ENCODE data around the gene SLC22A23.

SLC22A23 gene

DNA sequence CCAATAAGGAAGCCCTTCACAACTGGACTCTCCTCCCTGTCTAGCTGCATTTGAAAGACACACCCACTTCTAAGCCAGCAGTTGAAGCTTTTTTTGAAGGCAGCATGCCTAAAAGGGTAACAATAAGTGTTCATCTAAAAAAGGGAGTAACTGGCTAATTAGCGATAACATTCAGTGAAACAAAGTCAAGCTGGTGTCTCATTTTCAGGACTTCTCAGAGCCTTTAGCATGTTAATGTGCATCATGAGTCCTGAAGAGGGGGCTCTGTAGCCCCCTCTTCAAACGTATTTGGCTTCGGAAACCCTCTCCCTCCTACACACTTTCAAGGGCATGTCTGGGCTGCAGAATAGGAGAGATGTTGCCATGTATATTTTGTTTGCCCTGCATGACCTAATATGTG, 28.1 kb downstream of the SLC22A23 start:
- no peak overlapping the region for H3K27ac ChIP-seq
- TF ChIP-seq, protein P1, sequence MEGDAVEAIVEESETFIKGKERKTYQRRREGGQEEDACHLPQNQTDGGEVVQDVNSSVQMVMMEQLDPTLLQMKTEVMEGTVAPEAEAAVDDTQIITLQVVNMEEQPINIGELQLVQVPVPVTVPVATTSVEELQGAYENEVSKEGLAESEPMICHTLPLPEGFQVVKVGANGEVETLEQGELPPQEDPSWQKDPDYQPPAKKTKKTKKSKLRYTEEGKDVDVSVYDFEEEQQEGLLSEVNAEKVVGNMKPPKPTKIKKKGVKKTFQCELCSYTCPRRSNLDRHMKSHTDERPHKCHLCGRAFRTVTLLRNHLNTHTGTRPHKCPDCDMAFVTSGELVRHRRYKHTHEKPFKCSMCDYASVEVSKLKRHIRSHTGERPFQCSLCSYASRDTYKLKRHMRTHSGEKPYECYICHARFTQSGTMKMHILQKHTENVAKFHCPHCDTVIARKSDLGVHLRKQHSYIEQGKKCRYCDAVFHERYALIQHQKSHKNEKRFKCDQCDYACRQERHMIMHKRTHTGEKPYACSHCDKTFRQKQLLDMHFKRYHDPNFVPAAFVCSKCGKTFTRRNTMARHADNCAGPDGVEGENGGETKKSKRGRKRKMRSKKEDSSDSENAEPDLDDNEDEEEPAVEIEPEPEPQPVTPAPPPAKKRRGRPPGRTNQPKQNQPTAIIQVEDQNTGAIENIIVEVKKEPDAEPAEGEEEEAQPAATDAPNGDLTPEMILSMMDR (conservative IDR thresholded peaks at IDR 0.05), result no peak

DNA sequence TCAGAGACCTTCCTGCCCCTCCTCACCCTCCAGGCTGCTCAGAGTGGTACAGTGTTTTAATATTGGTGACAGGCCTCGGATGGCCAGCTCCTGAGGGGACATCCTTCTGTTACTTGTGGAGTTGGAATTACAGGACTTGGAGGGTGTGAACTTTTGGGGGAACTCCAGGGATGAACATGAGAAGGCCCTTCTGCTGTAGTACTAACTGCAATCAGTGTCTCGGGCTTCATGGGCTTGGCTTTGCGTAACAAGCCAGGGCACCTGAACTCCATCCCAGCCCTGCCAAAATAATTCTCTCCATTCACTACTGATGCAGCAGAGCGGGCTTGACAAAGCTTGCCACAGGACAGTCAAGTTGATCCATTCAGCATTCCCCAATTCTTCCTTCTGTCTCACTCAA, 28.6 kb downstream of the SLC22A23 start:
- H3K27ac ChIP-seq, result no peak overlapping the region
- TF ChIP-seq, protein P1 (conservative IDR thresholded peaks at IDR 0.05), result no peak

DNA sequence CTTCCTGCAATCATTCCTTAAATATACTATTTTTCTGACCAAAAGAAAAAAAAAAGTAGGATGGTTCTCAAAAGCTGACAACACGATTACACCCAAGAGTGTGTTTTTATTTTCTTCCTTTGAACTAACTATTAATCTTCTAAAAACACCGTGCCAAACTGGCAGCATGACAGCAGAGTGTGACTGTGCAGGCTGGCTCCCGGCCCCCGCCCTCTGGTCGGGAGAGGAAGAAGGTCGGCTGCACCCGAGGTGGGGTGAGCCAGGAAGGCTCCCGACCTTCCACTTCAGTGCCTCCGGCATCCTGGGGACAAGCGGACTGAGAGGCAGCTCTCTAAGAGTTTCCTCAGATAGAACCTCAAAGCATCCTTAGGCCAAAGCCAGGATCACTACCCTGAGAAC, 29.2 kb downstream of the SLC22A23 start:
- TF ChIP-seq, protein P1 (conservative IDR thresholded peaks at IDR 0.05), result no peak
- no peak overlapping the region for H3K27ac ChIP-seq

DNA sequence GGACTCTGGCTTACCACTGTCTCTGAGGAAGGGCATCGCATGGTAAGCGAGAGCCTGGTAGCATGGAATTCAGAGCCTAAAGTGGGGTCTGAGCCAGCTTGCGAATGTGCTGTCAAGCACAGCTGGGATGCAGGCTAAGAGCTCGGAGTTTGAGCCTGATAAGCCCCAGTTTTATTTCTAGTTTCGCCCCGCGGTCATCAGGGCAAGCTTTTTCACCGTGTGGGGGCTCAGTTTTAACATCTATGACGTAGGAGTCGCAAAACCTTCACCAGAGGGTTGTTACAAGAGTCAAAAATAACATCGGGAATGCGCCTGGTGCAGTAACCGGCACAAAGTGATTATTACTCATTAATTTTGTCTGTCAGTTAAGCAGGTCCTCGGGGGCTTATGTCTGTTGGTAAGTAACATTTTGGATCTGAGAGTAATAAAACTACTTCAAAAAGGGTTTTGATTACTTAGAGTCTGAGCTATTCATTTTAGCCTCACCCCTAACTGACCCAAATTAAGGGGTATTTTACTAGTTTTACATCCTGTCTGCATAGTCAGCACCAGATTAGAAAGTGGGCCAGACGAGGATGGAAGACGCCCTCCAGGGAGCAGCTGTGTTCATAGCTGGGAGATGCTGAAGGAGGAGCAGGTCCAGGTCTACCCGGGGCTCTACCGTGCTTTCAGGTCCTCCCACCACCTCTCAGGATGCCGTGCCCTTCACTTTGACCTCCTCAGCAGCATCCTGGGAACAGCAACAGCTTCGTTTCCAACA, 29.7 kb downstream of the SLC22A23 start:
- no peak overlapping the region for H3K27ac ChIP-seq
- TF ChIP-seq, protein P1 (conservative IDR thresholded peaks at IDR 0.05), result no peak

DNA sequence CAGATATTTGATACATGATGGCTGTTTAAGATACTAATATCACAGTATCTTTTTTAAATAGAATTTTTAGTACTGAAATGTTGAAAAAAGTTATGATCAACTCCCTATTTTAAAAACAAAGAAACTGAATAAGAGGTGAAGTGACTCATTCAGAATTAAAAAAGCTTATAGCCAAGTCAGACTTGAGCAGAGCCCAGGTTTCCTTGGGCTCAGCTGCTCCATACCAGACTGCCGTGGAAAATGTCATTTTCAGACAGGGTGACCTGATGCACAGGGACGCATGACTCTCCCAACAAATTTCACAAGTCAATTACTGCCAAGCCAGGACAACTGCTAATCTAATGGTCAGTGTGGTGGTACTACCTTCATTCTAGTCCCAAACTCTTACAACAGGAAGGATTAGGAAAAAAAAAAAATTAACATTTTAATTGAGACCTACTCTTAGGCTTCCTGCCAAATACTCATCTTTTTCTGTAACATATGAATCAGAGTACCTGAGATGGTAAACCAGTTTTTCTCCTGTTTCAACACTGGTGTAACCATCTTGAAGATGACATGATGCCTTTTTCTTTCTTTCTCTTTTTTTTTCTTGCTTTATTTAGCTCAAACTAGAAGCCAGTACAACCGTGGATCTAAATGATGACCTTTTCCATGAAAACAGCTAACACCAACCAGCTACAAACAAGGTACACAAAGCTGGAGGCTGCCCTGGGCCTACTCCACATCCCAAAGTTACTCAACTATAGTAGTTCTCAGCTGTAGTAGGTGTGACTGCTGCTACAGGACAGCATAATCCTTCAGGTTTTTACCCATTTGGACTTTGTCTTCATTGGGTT, 30.5 kb downstream of the SLC22A23 start:
- TF ChIP-seq, protein P1 (conservative IDR thresholded peaks at IDR 0.05), result no peak
- H3K27ac ChIP-seq, result no peak overlapping the region

DNA sequence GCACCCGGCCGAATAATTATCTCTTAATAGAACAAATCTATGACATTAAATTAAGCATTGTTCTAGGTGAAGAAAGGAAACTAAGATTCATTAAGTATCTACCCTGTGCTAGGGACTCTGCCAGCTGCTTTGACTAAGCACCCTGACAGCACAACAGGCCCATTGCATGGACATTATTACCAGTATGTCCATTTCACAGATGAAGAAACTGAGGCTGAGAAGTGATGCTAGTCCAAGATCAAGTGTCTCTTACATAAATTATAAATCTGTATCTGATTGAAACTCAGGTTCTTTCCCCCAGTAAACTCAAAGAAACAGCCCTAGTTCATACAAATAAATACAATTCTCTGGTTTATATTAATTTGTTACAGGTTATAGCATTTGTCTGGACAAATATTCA, 31.3 kb downstream of the SLC22A23 start:
- H3K27ac ChIP-seq, result no peak overlapping the region
- TF ChIP-seq, protein P1 (conservative IDR thresholded peaks at IDR 0.05), result no peak

DNA sequence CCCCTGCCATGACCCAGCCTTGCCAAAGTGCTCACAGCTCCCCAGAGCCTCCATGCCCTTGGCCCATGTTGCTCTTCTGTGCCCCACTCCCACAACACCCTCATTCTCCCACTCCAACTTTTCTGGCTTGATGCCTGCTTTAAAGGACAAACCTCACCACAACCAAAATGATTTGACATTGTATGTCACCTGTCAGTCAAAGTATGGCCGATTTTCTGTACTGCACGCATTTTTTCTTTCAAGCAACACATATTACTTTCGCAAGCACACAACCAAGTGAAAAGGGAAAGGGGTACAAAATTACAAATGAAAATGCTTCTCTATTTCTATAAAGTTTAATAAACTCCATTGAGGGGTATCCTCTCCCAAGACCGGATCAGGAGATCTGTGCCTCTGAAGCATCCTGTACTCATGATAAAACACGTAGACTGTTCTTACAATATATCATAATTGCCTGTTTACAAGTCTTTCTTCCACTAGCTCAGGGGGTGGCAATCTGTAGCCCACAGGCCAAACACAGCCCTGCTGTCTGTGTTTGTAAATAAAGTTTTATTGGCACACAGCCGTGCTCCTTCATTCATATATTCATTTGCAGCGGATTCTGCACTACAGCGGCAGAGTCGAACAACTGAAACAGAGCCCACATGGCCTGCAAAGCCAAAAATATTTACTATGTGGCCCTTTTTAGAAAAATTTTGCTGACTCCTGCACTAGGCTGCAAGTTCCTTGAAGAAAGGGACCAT, 32.5 kb downstream of the SLC22A23 start:
- TF ChIP-seq, protein P1 (conservative IDR thresholded peaks at IDR 0.05), result no peak
- H3K27ac ChIP-seq, result no peak overlapping the region
